ENCODE results near the gene STK24.

The STK24 gene

GRCh38 chr13:98447130-98447529, 129.8 kb downstream of the STK24 start:
- no peak for DNase-seq

- DNase-seq: no peak
Measured at GRCh38 chr13:98446234-98446621, 130.7 kb downstream of the STK24 start.

GRCh38 chr13:98445340-98446233, 131.3 kb downstream of the STK24 start:
- peak; percentile 70 to 75 for DNase-seq

DNA sequence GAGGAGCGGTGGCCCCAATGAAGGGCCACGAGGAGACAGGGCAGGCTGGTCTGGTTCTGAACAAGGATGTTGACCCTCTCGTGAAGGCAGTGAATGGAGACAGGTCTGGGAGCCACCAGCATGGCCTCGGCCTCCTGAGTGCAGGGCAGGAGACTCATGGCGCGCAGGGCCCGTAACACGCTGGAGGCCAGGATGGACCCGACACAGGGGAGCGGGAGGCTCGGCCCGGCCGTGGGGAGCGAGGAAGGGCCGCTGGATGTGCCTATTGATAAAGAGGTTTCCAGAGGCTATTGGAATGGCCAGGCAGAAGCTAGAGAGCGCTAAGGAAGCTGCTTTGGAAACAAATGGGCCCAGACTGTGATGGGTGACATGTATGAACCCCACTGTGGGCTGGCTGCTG, 132.5 kb downstream of the STK24 start:
- no peak for DNase-seq

GRCh38 chr13:98443800-98444325, 133.0 kb downstream of the STK24 start:
- DNase-seq: no peak

DNA sequence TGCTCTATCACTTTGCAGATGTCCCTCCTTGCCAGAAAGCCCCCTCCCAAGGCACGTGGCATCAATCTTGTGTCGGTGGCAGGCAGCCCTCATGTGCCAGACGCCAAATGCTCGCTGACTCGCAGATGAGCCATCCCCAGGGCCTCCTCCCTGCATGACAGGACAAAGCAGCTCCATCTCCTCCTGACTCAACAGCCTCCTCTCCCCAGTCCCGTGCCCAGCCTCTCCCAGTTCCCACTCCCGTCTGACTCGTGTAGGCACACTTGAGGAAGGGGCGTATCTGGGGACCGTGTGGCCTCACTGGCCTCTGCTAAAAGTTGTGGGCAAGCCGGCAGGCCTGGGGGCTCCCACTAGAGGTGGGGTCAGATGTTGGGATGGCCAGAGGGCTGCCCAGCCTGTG, 133.6 kb downstream of the STK24 start:
- no peak for DNase-seq

GRCh38 chr13:98442391-98443230, 134.3 kb downstream of the STK24 start:
- no peak for DNase-seq

GRCh38 chr13:98441056-98441676, 135.7 kb downstream of the STK24 start:
- DNase-seq: no peak

DNA sequence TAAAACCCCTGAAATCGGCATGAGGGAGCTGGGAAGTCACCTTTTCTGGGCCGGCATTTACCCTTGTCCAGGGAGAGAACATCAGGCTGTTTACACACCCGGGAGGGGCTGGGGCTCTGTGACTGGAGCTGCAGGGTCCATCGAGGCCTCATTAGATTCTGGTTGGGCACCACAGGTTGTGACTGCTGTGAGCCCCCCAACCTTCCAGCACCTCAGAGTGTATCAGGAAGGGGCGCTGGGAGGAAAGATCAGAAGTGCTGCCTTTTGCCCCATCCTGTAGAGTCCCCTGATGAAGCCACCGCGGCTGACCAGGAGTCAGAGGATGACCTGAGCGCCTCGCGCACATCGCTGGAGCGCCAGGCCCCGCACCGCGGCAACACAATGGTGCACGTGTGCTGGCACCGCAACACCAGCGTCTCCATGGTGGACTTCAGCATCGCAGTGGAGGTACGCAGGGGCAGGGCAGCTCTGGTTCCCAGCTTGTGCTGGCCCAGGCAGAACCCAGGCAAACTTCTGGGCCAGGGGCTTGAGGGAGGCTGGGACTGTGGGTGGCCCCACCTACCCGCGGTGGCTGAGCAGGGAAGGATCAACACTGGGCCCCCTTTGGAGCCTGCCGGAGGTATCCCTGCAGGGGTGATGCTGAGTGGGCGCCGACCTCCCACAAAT, 136.4 kb downstream of the STK24 start:
- no peak for DNase-seq

DNA sequence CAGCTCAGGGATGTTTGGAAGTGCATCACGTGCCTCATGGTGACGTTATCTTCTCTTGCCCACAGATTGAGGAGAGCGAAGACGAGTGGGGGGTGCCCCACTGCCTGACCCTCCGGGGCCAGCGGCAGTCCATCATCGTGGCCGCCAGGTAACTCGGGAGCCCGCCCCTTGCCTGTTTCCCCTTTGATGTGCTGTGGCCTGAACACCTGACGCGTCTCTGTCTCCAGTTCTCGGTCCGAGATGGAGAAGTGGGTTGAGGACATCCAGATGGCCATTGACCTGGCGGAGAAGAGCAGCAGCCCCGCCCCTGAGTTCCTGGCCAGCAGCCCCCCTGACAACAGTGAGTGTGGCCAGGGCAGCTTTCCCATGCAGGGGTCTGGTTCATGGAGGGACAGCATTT, 137.0 kb downstream of the STK24 start:
- DNase-seq: no peak

- no peak for DNase-seq
Measured at GRCh38 chr13:98439126-98439828, 137.6 kb downstream of the STK24 start.

DNA sequence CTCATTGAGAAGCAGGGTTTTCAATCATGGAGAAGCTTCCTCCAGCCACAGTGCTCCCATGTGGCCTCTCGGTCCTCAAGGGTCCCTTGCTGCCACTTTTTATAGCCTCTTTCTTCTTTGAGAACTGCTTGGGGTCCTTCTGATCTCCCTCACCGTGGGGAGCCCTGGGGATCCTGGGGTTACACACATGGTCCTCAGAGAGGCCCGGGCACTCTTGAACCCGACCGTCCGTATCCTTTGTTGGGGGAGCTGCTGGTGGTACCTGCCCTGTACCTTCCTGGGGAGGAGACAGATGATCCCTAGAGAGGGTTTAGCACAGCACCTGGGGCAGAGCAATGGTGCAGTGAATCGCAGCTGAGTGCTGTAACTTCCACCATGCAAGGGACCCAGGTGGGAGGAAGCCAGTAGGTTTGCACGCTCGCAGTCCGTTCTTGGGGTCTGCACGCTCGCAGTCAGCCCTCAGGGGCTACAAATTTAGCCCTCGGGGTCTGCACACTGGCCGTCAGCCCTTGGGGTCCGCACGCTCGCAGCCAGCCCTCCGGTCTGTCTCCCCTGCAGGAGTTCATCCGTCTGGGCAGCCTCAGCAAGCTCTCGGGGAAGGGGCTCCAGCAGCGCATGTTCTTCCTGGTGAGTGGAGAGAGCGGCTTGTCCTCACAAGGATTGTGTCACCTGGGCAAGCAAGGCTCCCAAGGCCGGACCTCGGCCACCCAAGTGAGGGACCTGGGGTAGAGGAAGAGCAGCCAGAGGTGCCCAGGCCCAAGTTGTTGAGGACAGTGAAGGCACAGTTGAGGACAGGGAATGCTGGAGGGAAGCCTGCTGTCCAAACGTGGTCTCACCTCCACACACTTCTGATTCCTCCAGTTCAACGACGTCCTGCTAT, 138.4 kb downstream of the STK24 start:
- DNase-seq: no peak

DNA sequence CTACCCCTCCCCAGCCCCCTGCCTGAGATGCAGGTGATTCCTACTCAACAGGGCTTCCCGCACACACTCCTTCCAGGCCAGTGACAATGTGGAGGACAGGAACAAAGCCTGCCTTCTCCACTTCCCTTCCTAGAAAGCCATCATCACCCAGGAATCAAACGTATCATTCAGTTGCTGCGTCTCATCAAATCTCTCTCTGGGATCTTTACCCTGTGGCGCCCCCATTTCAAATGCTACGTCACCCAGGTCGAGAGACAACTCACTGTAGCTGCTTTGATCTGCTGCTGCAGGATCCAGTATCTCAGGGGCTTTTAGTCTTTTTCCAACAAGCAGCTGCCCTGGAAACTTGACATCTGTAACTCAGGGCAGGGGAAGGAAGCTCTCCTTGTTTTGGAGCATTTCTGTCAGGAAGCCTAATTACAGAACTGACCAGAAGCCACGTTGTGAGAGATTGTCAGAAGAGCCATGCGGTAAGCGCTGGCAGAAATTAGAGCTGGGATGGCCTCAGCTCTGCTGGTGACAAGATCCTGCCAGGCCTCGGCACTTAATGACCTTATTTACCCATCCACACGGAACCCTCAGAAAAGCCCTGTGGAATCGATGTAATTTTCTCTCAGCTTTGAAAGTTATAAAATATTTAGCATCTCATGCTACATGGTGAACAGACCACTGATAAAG, 140.5 kb downstream of the STK24 start:
- DNase-seq: no peak

GRCh38 chr13:98435376-98435775, 141.5 kb downstream of the STK24 start:
- DNase-seq: no peak

DNA sequence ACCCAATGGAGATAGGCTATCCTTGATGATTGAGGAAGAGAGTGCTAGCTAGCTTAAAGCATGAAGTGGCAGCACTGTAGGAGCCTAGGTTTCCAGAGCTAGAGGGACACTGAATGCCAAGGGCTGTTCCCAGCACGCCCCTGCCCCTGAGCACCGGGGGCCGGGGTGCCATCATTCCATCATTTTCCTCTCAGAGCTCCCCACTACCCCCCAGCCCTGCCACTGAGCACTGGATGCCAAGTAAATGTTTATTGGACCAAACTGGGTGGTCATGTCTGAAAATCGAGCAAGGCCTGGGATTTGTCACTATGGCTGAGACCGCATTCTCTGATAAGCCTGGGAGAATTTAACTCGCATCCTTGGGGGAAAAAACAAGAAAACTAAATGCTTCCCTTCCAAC, 142.8 kb downstream of the STK24 start:
- DNase-seq: no peak

- DNase-seq: no peak
Measured at GRCh38 chr13:98433654-98434053, 143.3 kb downstream of the STK24 start.

DNA sequence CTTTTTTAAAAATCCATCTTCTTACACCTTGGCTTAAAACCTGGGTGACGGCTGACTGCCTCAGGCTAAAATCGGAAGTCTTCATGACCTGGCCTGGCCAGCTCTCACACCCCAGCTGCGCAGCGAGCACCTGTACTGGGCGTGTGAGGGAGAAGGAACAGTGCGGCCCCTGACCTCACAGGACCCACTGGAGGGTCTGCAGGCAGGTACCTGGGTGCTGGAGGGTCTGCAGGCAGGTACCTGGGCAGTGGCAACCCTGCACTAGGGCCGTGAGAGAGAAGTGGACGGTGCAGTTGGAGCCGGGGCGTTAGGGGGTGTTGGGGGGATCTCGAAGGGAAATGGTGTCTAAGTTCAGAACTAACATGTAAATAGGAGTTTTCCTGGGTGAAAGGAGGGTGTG, 144.3 kb downstream of the STK24 start:
- DNase-seq: no peak

- no peak for DNase-seq
Measured at GRCh38 chr13:98429977-98430736, 146.8 kb downstream of the STK24 start.

- no peak for DNase-seq
Measured at GRCh38 chr13:98429531-98429930, 147.4 kb downstream of the STK24 start.

- DNase-seq: no peak
Measured at GRCh38 chr13:98429081-98429480, 147.8 kb downstream of the STK24 start.
